RPMI8226 (cell line): ENCODE results near the gene CALML5.

Experiments used
- DNase-seq: peaks from one replicate; pipeline ENCODE4 v3.0.0-alpha.2; 2015

The CALML5 gene

DNA sequence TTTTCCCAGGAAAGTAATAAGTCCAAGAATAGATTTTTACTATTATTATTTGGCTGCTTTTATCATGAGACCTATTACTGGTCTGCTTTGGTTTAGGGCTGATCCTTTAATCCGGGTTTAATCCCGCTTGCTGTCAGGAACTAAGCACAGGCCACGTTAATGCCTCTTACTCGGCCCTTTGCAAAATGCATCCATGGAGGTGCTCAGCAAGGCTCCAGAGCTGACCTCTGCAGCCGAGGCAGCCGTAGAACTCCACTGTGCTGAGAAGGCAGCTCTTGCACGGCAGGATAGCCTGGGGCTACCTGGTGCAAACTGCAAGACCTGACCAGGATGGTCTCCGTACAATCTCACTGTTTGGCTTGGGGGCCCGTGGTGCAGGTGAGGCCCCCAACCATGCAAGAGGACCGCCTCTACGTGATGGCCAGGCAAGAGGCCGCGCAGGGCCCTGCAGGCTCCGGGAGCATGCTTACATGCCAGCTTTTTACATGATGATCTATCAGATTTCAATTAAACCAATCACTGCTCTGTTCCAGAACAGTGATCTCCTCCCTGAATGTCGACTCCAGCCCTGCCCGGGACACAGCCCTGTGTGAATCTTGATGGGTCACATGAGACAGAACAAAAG lies 15.0 kb upstream of the CALML5 start:
- no peak for DNase-seq

DNA sequence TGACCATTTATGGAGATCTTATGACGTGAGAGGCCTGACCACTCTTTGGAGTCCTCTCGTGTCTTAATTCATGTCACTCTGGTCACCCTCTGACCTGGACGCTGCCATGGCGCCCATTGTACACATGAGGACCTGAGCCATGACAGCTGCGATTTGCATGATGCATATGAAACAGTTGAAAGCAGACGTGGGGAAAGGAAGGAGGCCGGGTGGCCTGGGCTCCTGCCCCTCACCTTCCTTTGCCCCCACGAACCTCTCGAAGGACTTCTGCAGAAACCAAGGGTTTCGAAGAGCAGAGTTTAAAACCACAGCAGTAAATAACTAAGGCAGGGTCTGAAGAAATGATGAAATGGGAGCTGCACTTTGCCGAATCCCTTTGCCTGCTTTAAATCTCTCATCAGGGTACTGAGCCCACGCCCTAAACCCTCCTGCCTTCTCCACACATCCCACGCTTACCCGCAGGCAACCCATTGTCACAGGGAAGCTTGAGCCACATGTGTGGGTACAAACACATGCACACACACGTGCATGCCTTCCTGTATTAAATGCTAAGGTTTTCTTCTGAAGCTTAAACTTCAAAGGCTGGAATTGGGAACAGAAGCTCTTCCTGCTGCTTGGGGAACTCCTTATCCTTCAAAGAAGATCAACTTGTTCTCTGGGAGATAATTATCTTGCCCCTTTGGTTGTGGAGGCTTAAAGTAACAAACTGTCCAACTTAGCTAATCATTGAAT lies 13.7 kb upstream of the CALML5 start:
- DNase-seq, result no peak

DNA sequence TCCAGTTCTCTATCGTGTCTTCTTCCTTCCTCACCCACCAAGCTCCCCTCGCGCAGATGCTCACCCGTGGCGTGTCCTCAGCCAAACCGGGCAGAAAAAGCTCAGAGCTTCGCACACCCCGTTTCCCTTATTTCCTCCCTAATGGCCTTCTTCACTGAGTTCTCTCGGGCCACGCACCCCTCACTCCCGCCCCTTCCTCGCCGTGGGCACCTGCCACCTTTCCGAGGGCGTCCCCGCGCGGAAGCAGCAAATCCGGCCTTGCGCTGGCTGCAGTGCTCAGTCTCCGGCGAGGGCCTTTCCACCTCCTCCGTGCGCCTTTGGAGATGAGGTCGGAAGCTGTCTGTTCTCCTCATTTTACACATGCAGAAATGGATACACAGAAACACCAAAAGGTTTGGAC lies 13.0 kb upstream of the CALML5 start:
- no peak for DNase-seq

GRCh38 chr10:5511885-5512280 lies 12.5 kb upstream of the CALML5 start:
- DNase-seq, result no peak

GRCh38 chr10:5511231-5511884 lies 12.0 kb upstream of the CALML5 start:
- no peak for DNase-seq

DNA sequence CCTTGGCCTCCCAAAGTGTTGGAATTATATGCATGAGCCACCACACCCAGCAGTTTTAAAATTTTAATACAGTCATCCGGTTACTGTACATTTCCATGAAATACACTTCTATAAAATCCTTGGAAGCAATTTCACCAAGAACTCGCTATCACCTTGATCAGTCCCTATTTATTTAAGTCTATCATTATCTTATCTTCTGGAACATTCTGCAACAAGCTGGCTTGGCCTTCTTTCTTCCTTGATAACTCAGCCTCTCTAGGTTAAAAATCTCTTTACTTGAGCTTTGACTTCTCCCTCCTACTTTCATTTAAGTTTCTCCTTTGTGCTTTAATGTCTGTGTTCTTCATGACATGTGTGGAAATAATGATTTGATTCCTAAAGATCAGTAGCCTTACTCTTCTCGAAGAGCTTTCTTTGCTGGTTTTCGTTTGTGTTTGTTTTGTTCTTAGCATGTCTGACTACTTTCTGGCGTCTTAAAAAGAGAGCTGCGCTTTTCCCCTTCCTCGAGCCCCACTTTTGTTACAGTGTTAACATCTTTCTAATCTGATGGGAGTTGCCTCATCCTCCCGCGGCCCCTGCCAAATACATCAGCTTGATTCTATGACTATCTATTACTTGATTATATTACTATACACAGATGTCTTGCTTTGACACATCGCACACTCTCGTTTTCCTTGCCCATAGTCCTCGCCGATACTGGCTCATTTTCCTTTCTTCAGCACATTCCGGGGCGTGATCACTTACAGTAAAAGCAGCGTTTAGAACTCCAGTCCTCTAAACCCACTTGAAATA lies 11.1 kb upstream of the CALML5 start:
- no peak for DNase-seq

- DNase-seq, result no peak
Measured at GRCh38 chr10:5509691-5510090, 10.3 kb upstream of the CALML5 start.

DNA sequence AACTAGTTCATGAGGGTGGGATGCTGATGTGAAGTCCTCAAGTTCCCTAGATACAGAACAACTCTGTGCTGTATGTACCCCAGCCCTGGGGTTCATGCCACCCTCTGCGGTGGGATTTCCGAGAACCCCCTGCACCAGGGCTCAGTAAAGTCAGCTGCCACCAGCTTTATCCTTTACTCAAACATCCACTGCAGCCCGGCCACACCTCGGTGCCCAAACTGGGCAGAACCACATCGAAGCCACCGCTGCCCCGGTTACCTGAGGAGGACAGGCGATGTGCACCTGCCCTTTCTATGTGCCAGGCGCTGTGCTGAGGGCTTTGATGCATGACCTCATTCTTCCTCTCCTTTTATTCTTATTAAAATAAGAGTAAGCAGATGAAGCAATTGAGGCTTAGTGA lies 9.9 kb upstream of the CALML5 start:
- no peak for DNase-seq

- no peak for DNase-seq
Measured at GRCh38 chr10:5508786-5509185, 9.4 kb upstream of the CALML5 start.

DNA sequence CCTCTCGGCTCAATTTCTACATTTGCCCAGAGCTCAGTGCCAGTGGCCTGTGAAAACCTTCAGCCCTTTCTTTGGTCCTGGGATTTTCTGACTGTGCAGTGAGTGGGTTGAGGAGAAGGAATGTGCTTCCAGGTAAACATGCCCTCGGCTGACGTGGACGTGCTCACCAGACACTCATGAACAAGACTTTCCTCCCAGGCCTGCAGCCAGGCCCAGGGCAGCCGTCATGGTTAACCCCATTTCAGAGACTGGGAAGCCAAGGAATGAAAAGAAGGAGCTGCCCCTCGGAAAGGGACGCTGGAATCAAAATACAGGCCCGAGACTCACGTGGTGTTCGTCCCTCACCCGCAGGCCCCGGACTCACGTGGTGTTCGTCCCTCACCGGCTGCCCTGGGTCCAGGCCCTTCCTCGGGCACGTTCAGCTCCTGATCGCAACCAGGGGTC lies 8.8 kb upstream of the CALML5 start:
- no peak for DNase-seq

- DNase-seq, result no peak
Measured at GRCh38 chr10:5507649-5508131, 8.3 kb upstream of the CALML5 start.

DNA sequence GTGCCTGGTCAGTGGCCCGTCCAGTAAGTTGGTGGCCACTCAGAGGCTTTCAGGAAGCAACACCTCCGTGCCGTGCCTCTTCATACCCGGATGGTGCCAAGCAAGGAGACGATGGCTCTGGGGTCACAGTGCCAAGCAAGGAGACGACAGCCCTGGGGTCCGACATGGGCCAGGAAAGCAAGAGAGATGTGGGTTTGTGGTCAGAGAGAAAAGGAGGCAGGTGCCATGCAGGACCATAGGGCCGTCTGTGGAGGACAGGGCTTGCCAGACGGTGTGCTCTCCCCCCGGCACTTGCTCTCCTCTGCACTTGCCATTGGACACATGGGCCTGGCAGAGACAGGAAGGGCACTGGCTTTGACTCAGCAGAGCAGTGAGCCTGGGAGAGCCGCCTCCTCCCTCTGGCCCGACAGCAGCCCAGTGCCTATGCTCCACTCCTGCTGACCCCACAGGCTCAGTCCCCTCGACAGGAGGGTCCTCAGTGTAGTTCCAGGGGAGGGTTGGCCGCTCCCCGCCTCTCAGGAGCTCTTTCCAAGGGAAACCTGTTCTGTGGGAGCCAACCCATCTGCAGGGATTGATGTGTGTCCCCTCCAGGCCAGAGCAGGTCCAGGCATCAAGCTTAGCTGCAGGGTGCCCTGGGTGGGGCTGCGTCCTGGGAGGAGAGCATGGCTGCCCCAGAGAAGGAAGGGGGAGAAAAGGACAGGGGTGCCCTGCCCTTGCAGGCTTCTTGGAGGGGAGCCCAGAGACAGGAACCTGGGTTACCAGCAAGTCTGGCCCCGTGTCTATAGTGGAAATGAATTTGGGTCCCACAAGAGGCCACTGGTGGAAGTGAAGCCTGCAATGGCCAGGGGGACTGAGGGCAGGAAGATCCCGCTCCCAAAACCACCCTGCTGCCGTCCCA lies 7.6 kb upstream of the CALML5 start:
- DNase-seq, result no peak

DNA sequence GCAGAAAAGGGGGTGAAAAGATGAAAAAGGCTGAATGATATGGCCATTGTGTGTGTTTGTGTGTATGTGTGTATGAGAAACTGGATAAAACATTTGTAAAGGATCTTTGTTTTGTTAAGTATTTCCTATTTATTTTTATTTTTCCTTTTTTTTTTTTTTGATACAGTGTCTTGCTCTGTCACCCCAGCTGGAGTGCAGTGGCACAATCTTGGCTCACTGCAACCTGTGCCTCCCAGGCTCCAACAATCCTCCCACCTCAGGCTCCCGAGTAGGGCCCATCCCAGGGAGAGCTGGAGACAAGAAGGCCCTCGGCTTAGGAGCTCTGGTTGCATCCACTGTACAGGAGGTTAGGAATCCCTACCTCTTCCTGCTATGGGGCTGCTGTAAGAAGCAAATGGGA lies 6.9 kb upstream of the CALML5 start:
- DNase-seq, result no peak

GRCh38 chr10:5504146-5505072 lies 5.0 kb upstream of the CALML5 start:
- peak; percentile 65 for DNase-seq

DNA sequence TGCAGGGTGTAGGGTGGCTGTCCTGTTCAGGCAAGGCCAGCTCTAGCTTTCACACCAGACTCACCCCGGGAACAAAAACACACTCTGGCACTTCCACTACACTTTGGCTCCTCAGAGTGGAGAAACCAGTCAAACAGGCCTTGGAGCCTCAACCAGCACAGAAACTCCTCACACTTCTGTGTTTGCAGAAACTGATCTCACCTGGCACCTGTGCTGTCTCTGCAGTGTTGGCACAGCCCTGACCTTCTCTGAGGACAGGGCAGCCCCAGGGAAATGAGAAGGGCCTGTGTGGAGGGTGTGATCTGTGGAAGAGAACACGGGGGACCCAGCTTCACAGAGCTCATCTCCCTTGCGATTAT lies 4.1 kb upstream of the CALML5 start:
- peak; percentile 79 for DNase-seq

GRCh38 chr10:5502571-5503476 lies 3.5 kb upstream of the CALML5 start:
- no peak for DNase-seq

DNA sequence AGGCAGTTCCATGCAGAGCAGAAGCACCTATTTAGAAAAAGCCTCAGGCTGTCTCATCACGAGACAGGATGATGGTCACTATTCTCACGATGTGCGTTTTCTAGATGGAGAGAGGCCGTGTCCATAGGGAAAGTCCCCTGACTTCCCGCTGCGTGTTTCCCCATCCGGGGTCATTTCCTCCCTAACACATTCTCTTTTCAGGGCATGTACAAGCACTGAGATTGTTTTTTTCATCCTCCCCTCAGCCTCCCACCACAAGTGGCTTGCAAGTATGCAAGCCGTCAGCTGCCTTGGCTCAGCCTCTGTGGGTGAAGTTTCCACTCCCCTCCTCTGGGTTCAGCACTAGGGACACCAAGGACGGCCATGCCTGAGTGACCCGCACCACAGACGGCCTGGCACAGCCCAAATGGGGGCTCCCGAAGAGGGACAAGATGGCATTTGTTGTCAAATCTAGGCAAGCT lies 2.7 kb upstream of the CALML5 start:
- no peak for DNase-seq

GRCh38 chr10:5500910-5501309 lies 1.5 kb upstream of the CALML5 start:
- no peak for DNase-seq

GRCh38 chr10:5500162-5500670 lies 846 bp upstream of the CALML5 start:
- DNase-seq, result no peak
